ENCODE data around the gene XXYLT1.

XXYLT1 gene

GRCh38 chr3:195086885-195087284 lies 184.1 kb downstream of the XXYLT1 start:
- no peaks in the 10 kb centered on the region for H3K27me3 Mint-ChIP-seq
- ATAC-seq (no peak), DNase-seq (no peak)
- no peak overlapping the region for H3K4me3 Mint-ChIP-seq
- no peaks in the 10 kb centered on the region for H3K9me3 Mint-ChIP-seq
- no peaks in the 10 kb centered on the region for H3K36me3 Mint-ChIP-seq (ENCODE audit: low read depth)
- peaks cover 6% of the 10 kb centered on the region for H3K4me1 Mint-ChIP-seq
- H3K27ac Mint-ChIP-seq, result peak overlapping the region; percentile 56

- Mint-ChIP-seq H3K27me3 (no peaks in the 10 kb centered on the region), H3K4me1 (peaks cover 6% of the 10 kb centered on the region), H3K4me3 (no peak overlapping the region), H3K36me3 (ENCODE audit: low read depth) (no peaks in the 10 kb centered on the region), H3K9me3 (no peaks in the 10 kb centered on the region), H3K27ac (no peak overlapping the region)
- no peak for ATAC-seq
- no peak for DNase-seq
Measured at GRCh38 chr3:195086341-195086740, 184.6 kb downstream of the XXYLT1 start.

DNA sequence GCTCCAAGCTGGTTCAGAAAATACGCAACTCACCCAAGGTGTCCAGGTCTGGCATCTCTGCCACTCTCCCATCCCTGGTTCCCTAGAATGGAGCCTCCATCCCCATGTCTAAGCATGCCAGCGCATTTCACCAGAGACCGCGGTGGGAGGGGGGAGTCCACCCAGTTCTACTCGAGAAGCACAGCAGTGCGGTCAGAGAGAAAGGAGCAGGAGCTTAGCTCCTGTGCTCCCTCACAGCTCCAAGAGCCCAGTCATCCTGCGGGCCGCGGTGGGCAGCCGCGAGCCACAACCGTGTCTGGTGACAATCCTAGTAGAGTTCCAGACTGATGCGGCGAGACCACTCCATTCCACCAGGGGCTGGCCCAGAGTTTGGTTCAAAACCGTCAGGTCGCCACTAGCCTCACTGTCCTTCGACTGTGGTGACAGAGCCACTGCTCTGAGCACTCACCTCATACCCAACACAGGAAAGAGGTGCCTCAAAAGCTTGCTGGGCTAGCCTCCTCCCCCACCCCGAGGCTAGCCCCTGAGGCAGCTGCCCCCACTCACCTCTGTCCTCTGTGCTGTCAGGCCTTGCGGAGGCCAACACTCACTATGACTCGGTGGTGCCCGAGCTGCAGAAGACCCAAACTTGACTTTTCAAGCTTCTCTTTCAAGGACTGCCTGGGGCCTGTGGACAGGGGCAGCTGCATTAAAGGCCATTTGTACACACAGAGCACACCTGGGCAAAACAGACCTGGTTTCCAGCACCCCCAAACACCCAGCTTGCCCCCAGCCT lies 185.4 kb downstream of the XXYLT1 start:
- H3K9me3 Mint-ChIP-seq, result no peaks in the 10 kb centered on the region
- ATAC-seq (no peak), DNase-seq (no peak)
- H3K4me3 Mint-ChIP-seq, result no peak overlapping the region
- no peaks in the 10 kb centered on the region for H3K27me3 Mint-ChIP-seq
- no peaks in the 10 kb centered on the region for H3K36me3 Mint-ChIP-seq (ENCODE audit: low read depth)
- peaks cover 6% of the 10 kb centered on the region for H3K4me1 Mint-ChIP-seq
- H3K27ac Mint-ChIP-seq, result no peak overlapping the region

- Mint-ChIP-seq H3K27me3 (no peaks in the 10 kb centered on the region), H3K27ac (no peak overlapping the region), H3K4me3 (no peak overlapping the region), H3K36me3 (ENCODE audit: low read depth) (no peaks in the 10 kb centered on the region), H3K9me3 (no peaks in the 10 kb centered on the region), H3K4me1 (peaks cover 8% of the 10 kb centered on the region)
- ATAC-seq (no peak), DNase-seq (no peak)
Measured at GRCh38 chr3:195084746-195085145, 186.2 kb downstream of the XXYLT1 start.

GRCh38 chr3:195083659-195084058 lies 187.3 kb downstream of the XXYLT1 start:
- H3K27me3 Mint-ChIP-seq, result no peaks in the 10 kb centered on the region
- ATAC-seq, result no peak
- H3K4me3 Mint-ChIP-seq, result no peak overlapping the region
- DNase-seq, result no peak
- H3K4me1 Mint-ChIP-seq, result peaks cover 10% of the 10 kb centered on the region
- no peak overlapping the region for H3K27ac Mint-ChIP-seq
- no peaks in the 10 kb centered on the region for H3K9me3 Mint-ChIP-seq
- H3K36me3 Mint-ChIP-seq (ENCODE audit: low read depth), result no peaks in the 10 kb centered on the region

DNA sequence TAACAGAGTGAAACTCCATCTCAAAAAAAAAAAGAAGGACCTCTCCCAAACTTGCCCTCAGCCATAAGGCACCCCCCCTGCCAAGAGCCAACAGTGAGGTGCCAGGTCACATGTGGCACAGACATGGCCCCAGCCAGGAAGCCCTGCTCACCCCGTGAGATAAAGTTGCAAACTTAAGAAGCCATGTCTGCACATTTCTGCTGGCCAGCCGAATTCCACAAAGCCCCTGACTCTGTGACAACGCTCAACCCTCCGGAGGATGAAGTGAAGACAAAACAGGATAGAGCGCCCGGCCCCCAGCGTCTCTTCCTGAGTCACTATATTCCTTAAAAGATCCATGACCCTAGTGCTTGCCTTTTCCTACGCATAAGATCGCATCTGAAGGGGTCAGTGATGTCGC lies 188.1 kb downstream of the XXYLT1 start:
- Mint-ChIP-seq H3K4me1 (peaks cover 10% of the 10 kb centered on the region), H3K36me3 (ENCODE audit: low read depth) (no peaks in the 10 kb centered on the region), H3K4me3 (no peak overlapping the region), H3K27ac (no peak overlapping the region), H3K27me3 (no peaks in the 10 kb centered on the region), H3K9me3 (no peaks in the 10 kb centered on the region)
- ATAC-seq (no peak), DNase-seq (no peak)

DNA sequence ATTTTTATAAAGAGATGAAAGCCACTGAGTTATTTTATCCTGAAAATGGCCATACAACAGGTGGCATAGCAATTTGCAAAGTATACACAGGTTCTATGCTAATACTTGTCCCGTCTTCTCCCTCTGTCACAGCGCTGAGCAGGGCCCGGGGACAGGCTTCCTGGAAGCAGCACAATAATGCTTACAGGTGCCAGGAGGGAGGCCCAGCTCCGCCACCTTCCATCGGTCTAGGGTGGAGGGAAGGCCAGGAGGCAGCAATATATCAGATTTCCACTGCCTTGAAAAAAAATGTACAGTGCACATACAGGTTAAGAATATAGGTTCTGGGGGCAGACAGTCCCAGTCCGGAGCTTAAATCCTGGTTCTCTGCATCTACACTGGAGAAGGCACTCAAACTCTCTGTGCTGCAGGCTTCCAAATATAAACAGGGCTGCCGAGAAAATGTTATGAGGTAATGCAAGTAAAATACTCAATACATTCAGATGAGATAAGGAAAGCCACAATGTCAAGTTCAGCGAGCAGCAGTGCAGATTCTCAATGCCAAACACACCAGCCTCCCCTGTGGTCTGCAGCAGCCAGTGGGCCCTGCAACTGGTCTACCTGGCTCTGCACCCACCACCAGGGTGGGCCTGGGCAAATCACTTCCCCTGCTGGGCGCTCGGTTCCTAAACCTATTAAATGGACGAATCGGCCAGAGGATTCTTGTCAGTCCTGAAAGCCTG lies 189.6 kb downstream of the XXYLT1 start:
- Mint-ChIP-seq H3K4me3 (no peak overlapping the region), H3K4me1 (peaks cover 4% of the 10 kb centered on the region), H3K36me3 (ENCODE audit: low read depth) (no peaks in the 10 kb centered on the region), H3K9me3 (no peaks in the 10 kb centered on the region), H3K27me3 (no peaks in the 10 kb centered on the region), H3K27ac (no peak overlapping the region)
- no peak for ATAC-seq
- DNase-seq, result no peak

- Mint-ChIP-seq H3K9me3 (no peaks in the 10 kb centered on the region), H3K4me3 (no peak overlapping the region), H3K27me3 (no peaks in the 10 kb centered on the region), H3K27ac (no peak overlapping the region), H3K36me3 (ENCODE audit: low read depth) (no peaks in the 10 kb centered on the region), H3K4me1 (peaks cover 4% of the 10 kb centered on the region)
- DNase-seq (no peak), ATAC-seq (no peak)
Measured at GRCh38 chr3:195080571-195081151, 190.3 kb downstream of the XXYLT1 start.

DNA sequence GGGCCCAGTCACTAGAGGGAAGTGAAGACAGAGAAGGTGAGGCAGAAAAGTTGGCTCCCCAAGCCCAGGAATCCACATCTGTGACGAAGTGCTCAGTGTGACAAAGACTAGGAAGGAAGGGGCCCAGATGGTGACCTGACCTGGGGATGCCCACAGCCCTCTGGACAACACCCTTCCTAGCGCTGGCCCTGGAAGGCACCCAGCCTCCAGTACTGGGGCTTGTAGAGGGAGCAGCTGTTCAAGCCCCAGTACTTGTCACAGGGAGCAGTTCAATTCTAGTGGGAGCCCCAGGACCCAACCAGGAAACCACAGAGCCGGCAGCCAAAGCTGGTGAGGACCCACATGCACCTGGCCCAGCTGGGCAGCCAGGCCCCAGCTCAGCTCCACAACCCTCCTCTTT lies 190.8 kb downstream of the XXYLT1 start:
- DNase-seq (no peak), ATAC-seq (no peak)
- no peaks in the 10 kb centered on the region for H3K27me3 Mint-ChIP-seq
- H3K9me3 Mint-ChIP-seq, result no peaks in the 10 kb centered on the region
- H3K4me1 Mint-ChIP-seq, result peaks cover 4% of the 10 kb centered on the region
- no peaks in the 10 kb centered on the region for H3K36me3 Mint-ChIP-seq (ENCODE audit: low read depth)
- H3K27ac Mint-ChIP-seq, result no peak overlapping the region
- no peak overlapping the region for H3K4me3 Mint-ChIP-seq

DNA sequence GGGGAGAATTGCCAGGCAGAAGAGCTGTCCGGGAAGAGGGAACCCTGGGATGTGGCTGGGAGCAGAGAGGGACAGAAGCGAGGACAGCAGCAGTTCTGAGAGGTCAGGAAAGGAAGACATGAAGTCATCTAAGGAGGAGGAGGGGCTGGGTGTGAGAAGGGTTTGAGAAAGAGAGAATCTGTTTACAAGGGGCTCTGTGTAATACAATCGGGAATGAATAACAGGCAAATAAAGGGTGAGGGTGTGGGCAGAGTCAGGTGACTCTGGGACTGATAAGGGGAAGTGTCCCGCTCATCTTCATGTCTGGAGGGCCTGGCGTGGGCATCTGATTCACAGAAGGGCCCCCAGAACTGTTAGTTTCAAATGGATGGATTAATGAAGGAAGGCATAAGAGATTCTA lies 191.3 kb downstream of the XXYLT1 start:
- Mint-ChIP-seq H3K4me3 (no peak overlapping the region), H3K27me3 (no peaks in the 10 kb centered on the region), H3K36me3 (ENCODE audit: low read depth) (no peaks in the 10 kb centered on the region), H3K4me1 (peaks cover 4% of the 10 kb centered on the region), H3K9me3 (no peaks in the 10 kb centered on the region), H3K27ac (no peak overlapping the region)
- DNase-seq (no peak), ATAC-seq (no peak)

GRCh38 chr3:195078891-195079440 lies 192.0 kb downstream of the XXYLT1 start:
- no peak overlapping the region for H3K4me3 Mint-ChIP-seq
- no peak overlapping the region for H3K27ac Mint-ChIP-seq
- H3K36me3 Mint-ChIP-seq (ENCODE audit: low read depth), result no peaks in the 10 kb centered on the region
- H3K4me1 Mint-ChIP-seq, result peaks cover 4% of the 10 kb centered on the region
- no peaks in the 10 kb centered on the region for H3K27me3 Mint-ChIP-seq
- no peaks in the 10 kb centered on the region for H3K9me3 Mint-ChIP-seq
- ATAC-seq, result no peak
- no peak for DNase-seq

- Mint-ChIP-seq H3K4me3 (no peak overlapping the region), H3K9me3 (no peaks in the 10 kb centered on the region), H3K27me3 (no peaks in the 10 kb centered on the region), H3K4me1 (peaks cover 4% of the 10 kb centered on the region), H3K36me3 (ENCODE audit: low read depth) (no peaks in the 10 kb centered on the region), H3K27ac (no peak overlapping the region)
- DNase-seq, result no peak
- ATAC-seq, result no peak
Measured at GRCh38 chr3:195077611-195078540, 193.1 kb downstream of the XXYLT1 start.

- DNase-seq (no peak), ATAC-seq (no peak)
- H3K4me1 Mint-ChIP-seq, result peaks cover 4% of the 10 kb centered on the region
- no peaks in the 10 kb centered on the region for H3K36me3 Mint-ChIP-seq (ENCODE audit: low read depth)
- H3K4me3 Mint-ChIP-seq, result no peak overlapping the region
- H3K27me3 Mint-ChIP-seq, result no peaks in the 10 kb centered on the region
- H3K9me3 Mint-ChIP-seq, result no peaks in the 10 kb centered on the region
- no peak overlapping the region for H3K27ac Mint-ChIP-seq
Measured at GRCh38 chr3:195076981-195077610, 193.9 kb downstream of the XXYLT1 start.

Measured in activated naive CD8-positive, alpha-beta T cell treated with anti-CD3 and anti-CD28 coated beads, Interleukin-2, amount 50 U/mL, for 24 hours (primary cell).